ENCODE measurements around the gene SPTSSA.

Gene SPTSSA

DNA sequence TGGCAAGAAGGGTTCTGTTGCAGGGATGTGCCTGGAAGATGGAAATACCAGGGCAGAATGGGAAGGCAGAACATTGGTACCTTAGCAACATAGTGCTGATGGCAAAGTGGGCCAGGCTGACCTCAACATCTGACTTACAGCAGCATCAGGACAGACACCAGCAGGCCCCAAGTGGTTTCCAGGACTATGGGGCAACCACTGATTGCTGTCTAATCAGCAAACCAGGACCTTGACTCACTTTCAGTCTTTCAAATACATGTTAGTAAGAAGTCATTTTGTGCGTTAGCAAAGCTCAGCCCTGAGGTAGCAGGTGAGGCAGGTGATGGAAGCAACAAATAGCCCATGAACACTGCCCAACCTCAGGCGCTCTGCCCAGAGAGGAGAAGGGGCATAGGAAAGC lies 4.7 kb upstream of the SPTSSA start:
- no peak overlapping the region for H3K4me2 ChIP-seq (ENCODE audit: low read length)
- no peak overlapping the region for H3K4me3 ChIP-seq (ENCODE audit: low read length)
- H3K4me1 ChIP-seq (ENCODE audit: control insufficient read depth, insufficient read depth, low read length): peaks cover 11% of the 10 kb centered on the region
- H3K9me3 ChIP-seq (replicated peaks; ENCODE audit: low read length): no peaks in the 10 kb centered on the region
- no peak overlapping the region for H3K9ac ChIP-seq (ENCODE audit: low read depth, low read length)
- no peaks in the 10 kb centered on the region for H3K36me3 ChIP-seq (ENCODE audit: insufficient read depth, low read length)
- H3K27me3 ChIP-seq (ENCODE audit: control insufficient read depth, insufficient read depth, low read length): no peaks in the 10 kb centered on the region

DNA sequence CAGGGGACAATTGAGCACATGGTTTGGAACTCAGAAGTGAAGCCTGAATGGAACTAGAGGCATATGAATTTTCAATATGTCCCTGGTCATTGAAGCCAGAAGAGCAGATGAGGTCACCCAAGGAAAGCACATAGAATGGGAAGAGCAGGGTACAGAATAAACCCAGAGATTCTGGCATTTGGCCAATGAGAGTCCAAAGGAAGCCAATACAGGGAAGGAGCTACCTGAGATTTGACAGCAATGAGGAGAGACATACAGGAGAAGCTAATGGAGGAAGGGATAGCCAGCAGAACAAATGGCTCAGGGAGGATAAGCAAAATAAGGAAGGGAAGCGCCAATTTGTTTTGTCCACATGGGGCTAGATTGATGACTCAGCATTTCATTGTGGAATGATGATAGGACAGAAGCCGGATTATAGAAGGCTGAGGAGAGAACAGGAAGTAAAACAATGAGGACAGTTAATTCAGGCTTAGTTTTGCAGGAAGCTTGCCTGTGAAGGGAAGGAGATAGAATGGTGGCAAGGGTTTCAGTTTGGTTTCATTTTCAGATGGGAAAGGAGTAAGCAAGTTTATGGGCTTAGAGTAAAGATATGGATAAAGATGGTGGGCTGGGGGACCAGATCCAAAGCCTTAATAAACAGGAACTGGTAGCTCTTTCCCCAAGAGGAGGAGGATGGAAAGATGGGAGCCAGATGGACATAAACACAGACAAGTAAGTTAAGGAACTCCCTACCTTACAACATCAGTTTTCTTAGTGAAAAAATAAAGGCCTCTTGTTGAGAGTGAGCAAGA lies 3.2 kb upstream of the SPTSSA start:
- H3K4me1 ChIP-seq (ENCODE audit: control insufficient read depth, insufficient read depth, low read length): peaks cover 19% of the 10 kb centered on the region
- H3K4me3 ChIP-seq (ENCODE audit: low read length): no peak overlapping the region
- no peak overlapping the region for H3K9ac ChIP-seq (ENCODE audit: low read depth, low read length)
- peak overlapping the region; percentile 35 for H3K4me2 ChIP-seq (ENCODE audit: low read length)
- no peaks in the 10 kb centered on the region for H3K9me3 ChIP-seq (replicated peaks; ENCODE audit: low read length)
- no peaks in the 10 kb centered on the region for H3K27me3 ChIP-seq (ENCODE audit: control insufficient read depth, insufficient read depth, low read length)
- H3K36me3 ChIP-seq (ENCODE audit: insufficient read depth, low read length): no peaks in the 10 kb centered on the region

DNA sequence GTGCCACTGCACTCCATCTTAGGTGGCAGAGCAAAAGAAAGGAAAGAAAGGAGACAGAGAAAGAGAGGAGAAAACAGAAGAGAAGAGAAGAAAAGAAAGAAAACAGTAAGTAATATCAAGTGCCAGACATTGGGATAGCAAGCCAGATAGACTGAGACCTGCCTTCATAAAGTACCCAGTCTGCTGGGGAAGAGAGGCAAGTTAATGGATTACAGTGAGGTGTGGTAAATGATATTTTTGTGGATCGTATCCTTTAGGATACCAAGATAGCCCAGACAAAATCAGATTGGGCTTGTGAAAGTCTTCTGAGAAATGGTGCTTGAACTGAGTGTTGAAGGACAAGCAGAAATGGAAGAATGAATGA lies 1.5 kb upstream of the SPTSSA start:
- Histone ChIP-seq H3K27me3 (ENCODE audit: control insufficient read depth, insufficient read depth, low read length) (no peaks in the 10 kb centered on the region), H3K9me3 (replicated peaks; ENCODE audit: low read length) (no peaks in the 10 kb centered on the region), H3K9ac (ENCODE audit: low read depth, low read length) (no peak overlapping the region), H3K36me3 (ENCODE audit: insufficient read depth, low read length) (no peaks in the 10 kb centered on the region), H3K4me2 (ENCODE audit: low read length) (no peak overlapping the region), H3K4me1 (ENCODE audit: control insufficient read depth, insufficient read depth, low read length) (peaks cover 27% of the 10 kb centered on the region), H3K4me3 (ENCODE audit: low read length) (no peak overlapping the region)

DNA sequence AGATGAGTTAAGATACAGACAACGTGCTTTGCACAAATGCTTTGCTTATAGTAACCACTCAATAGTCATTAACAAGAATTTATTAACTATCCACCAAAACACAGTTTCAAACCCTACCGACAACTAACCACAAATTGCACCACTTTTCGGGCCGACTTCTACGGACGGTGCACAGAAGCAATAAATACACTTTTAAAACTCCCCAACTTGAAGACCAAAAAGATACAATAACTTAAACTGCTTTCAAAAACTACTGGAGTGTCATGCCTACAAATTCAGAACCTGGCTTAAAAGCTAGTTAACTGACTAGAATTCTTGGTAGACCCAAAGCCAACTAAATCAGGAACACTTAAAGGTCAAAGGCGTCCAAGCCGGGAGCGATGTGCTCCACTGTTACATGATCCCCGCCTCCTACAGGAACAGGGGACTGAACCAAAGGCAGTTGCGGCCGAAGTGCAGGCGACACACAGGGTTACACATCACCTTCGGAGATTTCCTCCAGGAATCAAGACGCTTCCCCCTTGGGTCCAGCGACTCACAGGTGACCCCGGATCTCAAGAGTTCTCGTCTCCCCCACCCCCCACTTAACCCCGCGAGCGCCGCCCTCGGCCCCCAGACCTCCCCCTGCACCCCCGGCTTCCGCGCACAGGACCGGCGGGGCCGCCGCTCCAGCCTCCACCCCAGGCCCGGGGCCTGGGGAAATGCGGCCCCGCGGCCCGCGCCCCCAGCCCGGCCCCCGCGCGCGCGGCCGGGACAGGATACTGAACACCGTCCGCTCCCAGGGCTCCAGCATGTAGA lies 507 bp downstream of the SPTSSA start:
- H3K4me3 ChIP-seq (ENCODE audit: low read length): peak overlapping the region; percentile 72
- H3K9me3 ChIP-seq (replicated peaks; ENCODE audit: low read length): no peaks in the 10 kb centered on the region
- H3K4me2 ChIP-seq (ENCODE audit: low read length): peak overlapping the region; percentile 91
- H3K36me3 ChIP-seq (ENCODE audit: insufficient read depth, low read length): no peaks in the 10 kb centered on the region
- peak overlapping the region; percentile 82 for H3K9ac ChIP-seq (ENCODE audit: low read depth, low read length)
- H3K4me1 ChIP-seq (ENCODE audit: control insufficient read depth, insufficient read depth, low read length): peaks cover 27% of the 10 kb centered on the region
- H3K27me3 ChIP-seq (ENCODE audit: control insufficient read depth, insufficient read depth, low read length): no peaks in the 10 kb centered on the region

DNA sequence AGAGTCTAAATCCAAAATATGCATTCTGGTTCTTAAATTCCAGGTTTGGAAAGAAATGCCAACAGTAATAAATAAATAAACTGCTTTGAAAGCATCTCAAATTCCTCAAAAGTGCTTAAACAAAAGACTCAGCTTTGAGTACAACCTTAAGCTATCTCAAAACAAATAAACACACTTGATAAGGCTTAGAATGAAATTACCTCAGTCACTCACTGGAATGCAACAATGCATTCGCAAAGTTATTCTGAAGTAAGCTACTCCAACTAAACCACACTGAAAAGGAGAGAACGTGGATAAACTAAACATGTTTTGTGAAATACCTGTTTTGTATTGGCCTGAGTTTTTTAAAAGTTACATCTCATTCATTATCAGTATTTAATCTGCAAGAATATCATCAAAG lies 1.2 kb downstream of the SPTSSA start:
- H3K36me3 ChIP-seq (ENCODE audit: insufficient read depth, low read length): peaks cover 4% of the 10 kb centered on the region
- peak overlapping the region; percentile 82 for H3K9ac ChIP-seq (ENCODE audit: low read depth, low read length)
- peak overlapping the region; percentile 72 for H3K4me3 ChIP-seq (ENCODE audit: low read length)

DNA sequence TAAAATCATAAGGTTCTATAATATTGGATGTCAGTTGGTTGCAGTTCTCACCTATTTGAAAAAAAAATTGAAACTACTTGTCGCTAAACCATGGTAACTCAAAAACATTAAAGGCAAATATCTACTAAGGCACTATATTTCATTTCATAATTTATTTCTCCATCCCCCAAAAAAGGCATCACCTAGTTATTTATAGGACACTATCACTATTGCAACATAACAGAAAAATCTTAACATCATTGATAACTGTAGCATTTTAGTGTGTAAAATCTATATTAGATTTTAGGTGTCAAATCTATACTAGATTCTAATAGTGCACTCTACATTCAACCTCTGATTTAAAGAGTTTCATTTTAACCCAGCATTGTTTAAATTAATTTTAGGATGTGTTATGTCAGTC lies 1.7 kb downstream of the SPTSSA start:
- Histone ChIP-seq H3K36me3 (ENCODE audit: insufficient read depth, low read length) (peaks cover 9% of the 10 kb centered on the region), H3K9ac (ENCODE audit: low read depth, low read length) (peak overlapping the region; percentile 82), H3K27me3 (ENCODE audit: control insufficient read depth, insufficient read depth, low read length) (no peaks in the 10 kb centered on the region), H3K4me1 (ENCODE audit: control insufficient read depth, insufficient read depth, low read length) (peaks cover 24% of the 10 kb centered on the region), H3K4me2 (ENCODE audit: low read length) (peak overlapping the region; percentile 91), H3K9me3 (replicated peaks; ENCODE audit: low read length) (no peaks in the 10 kb centered on the region), H3K4me3 (ENCODE audit: low read length) (peak overlapping the region; percentile 72)

More for the DNA sequence above, 1.2 kb downstream of the SPTSSA start:
- H3K9me3 ChIP-seq (replicated peaks; ENCODE audit: low read length): no peaks in the 10 kb centered on the region
- peak overlapping the region; percentile 91 for H3K4me2 ChIP-seq (ENCODE audit: low read length)
- H3K27me3 ChIP-seq (ENCODE audit: control insufficient read depth, insufficient read depth, low read length): no peaks in the 10 kb centered on the region
- peaks cover 27% of the 10 kb centered on the region for H3K4me1 ChIP-seq (ENCODE audit: control insufficient read depth, insufficient read depth, low read length)

DNA sequence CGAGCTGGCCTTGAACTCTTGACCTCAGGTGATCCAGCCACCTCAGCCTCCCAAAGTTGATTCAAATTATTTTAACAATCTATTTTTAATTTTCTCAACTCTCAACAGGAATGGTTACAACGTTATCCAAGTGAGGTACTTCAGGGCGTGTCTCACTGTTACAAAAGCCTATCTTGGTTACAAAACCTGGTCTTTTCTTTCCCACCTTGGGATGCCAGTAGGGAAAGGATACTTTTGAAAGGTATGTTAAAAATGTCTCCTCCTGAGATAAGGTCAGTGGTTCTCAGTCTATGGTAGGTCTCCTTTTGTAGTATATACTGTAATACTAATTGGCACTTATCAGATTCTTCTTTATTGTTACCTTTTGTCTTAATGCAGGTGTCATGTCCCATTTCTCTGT lies 4.9 kb downstream of the SPTSSA start:
- H3K4me1 ChIP-seq (ENCODE audit: control insufficient read depth, insufficient read depth, low read length): peaks cover 16% of the 10 kb centered on the region
- no peak overlapping the region for H3K4me3 ChIP-seq (ENCODE audit: low read length)

DNA sequence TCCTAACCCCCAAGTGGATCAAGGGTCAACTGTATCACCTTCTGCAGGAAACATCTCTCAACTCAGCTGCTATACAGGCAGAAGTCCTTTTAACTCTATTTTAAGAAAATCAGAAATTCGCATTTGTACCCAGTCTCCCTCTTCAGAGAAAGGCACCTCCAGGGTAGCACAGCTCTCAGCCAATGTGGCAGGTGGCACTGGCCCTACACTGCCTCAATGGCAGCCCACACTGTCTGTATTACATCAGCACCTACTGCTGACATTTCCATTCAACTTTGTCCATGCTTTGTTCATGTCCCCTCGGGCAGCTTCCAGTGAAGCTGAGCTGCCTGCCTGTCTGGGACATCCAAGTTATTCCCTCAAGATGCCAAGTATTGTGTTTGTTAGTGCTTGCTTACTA lies 8.8 kb downstream of the SPTSSA start:
- no peaks in the 10 kb centered on the region for H3K9me3 ChIP-seq (replicated peaks; ENCODE audit: low read length)
- H3K4me2 ChIP-seq (ENCODE audit: low read length): no peak overlapping the region
- no peak overlapping the region for H3K9ac ChIP-seq (ENCODE audit: low read depth, low read length)
- H3K36me3 ChIP-seq (ENCODE audit: insufficient read depth, low read length): peaks cover 22% of the 10 kb centered on the region
- no peak overlapping the region for H3K4me3 ChIP-seq (ENCODE audit: low read length)
- H3K4me1 ChIP-seq (ENCODE audit: control insufficient read depth, insufficient read depth, low read length): no peaks in the 10 kb centered on the region
- no peaks in the 10 kb centered on the region for H3K27me3 ChIP-seq (ENCODE audit: control insufficient read depth, insufficient read depth, low read length)

More for the DNA sequence above, 4.9 kb downstream of the SPTSSA start:
- peaks cover 18% of the 10 kb centered on the region for H3K36me3 ChIP-seq (ENCODE audit: insufficient read depth, low read length)
- no peaks in the 10 kb centered on the region for H3K9me3 ChIP-seq (replicated peaks; ENCODE audit: low read length)
- H3K9ac ChIP-seq (ENCODE audit: low read depth, low read length): no peak overlapping the region
- no peaks in the 10 kb centered on the region for H3K27me3 ChIP-seq (ENCODE audit: control insufficient read depth, insufficient read depth, low read length)
- no peak overlapping the region for H3K4me2 ChIP-seq (ENCODE audit: low read length)

DNA sequence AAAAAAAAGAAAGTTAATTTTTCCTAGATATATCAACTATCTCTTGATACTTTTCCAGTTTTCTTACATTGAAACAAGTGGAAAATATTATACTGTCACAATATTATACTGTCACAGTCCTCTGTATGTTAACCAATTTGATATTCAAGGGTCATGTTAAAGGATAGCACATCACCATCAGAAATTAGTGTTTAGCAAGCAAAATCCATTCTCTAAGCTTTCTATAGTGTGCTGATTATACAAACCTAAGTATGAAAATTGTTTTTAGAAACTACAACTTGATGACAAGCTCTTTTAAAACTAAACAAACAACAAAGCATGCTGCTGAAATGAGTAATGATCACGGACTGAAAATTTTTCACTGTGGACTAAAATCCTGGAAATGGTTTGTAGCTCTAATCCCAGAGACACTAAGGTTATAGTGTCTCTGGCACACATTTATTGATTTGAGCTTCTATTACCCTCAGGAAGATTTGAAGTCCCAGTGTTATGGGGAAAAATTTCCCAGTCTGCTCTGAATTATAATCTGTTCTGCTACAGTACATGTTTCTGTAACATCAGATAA lies 9.7 kb downstream of the SPTSSA start:
- Histone ChIP-seq H3K9ac (ENCODE audit: low read depth, low read length) (no peak overlapping the region), H3K36me3 (ENCODE audit: insufficient read depth, low read length) (peaks cover 22% of the 10 kb centered on the region)

DNA sequence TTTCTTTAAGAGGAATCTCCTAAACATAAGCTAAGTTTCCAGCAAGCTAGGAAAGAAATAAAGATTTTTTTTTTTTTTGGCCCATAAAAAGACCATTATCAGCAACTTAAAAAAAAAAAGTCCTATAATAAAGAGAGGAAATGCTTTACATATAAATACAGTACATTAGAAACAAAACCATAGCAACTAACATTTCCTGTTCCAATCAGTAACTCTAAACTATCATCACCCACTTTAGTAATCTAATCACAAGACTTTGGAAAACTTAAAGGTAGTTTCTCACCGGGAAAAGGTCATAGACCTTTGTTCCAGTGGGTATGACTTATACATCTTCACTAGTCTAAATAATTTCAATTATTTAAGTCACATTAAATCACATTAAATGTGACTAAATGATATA lies 11.1 kb downstream of the SPTSSA start:
- no peaks in the 10 kb centered on the region for H3K9me3 ChIP-seq (replicated peaks; ENCODE audit: low read length)
- H3K4me3 ChIP-seq (ENCODE audit: low read length): no peak overlapping the region
- H3K4me2 ChIP-seq (ENCODE audit: low read length): no peak overlapping the region
- H3K27me3 ChIP-seq (ENCODE audit: control insufficient read depth, insufficient read depth, low read length): no peaks in the 10 kb centered on the region
- peaks cover 18% of the 10 kb centered on the region for H3K36me3 ChIP-seq (ENCODE audit: insufficient read depth, low read length)
- H3K9ac ChIP-seq (ENCODE audit: low read depth, low read length): no peak overlapping the region
- no peaks in the 10 kb centered on the region for H3K4me1 ChIP-seq (ENCODE audit: control insufficient read depth, insufficient read depth, low read length)

More for the DNA sequence above, 9.7 kb downstream of the SPTSSA start:
- no peaks in the 10 kb centered on the region for H3K27me3 ChIP-seq (ENCODE audit: control insufficient read depth, insufficient read depth, low read length)
- no peak overlapping the region for H3K4me2 ChIP-seq (ENCODE audit: low read length)
- no peaks in the 10 kb centered on the region for H3K4me1 ChIP-seq (ENCODE audit: control insufficient read depth, insufficient read depth, low read length)
- no peaks in the 10 kb centered on the region for H3K9me3 ChIP-seq (replicated peaks; ENCODE audit: low read length)
- H3K4me3 ChIP-seq (ENCODE audit: low read length): no peak overlapping the region

DNA sequence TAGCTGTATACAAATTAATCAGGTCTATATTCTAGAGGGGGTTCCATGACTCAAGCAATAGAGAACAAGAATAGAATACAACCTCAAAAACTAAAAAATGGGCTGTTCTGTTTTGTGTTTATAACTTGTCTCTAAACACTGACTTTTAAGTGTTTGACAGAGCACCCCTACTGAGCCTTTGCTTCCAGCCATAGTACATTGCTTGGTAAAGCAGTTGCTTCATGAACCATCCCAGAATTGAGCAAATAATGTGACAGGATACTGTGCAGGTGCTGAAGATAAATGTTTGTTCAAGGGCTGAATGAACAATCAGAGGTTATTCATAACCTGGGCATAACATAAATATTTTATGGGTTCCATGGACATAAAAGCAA lies 11.5 kb downstream of the SPTSSA start:
- Histone ChIP-seq H3K27me3 (ENCODE audit: control insufficient read depth, insufficient read depth, low read length) (no peaks in the 10 kb centered on the region), H3K9me3 (replicated peaks; ENCODE audit: low read length) (no peaks in the 10 kb centered on the region), H3K9ac (ENCODE audit: low read depth, low read length) (no peak overlapping the region), H3K4me3 (ENCODE audit: low read length) (no peak overlapping the region), H3K36me3 (ENCODE audit: insufficient read depth, low read length) (peaks cover 16% of the 10 kb centered on the region), H3K4me1 (ENCODE audit: control insufficient read depth, insufficient read depth, low read length) (no peaks in the 10 kb centered on the region), H3K4me2 (ENCODE audit: low read length) (no peak overlapping the region)
